Superior temporal gyrus (tissue), 1 donor: Measurements from ENCODE around the gene CKB.
A peak's percentile ranks its signal among the peaks of the same experiment; 100 is the strongest.
"Not testable (repeated sequence)": the region's sequence is repeated elsewhere in the genome, so short reads cannot be mapped to it uniquely, and the experiment has no call there.

Source experiments
- DNase-seq: peaks from one replicate; pipeline ENCODE4 v3.0.0-alpha.2; 2016; ENCODE audit errors: extremely low spot score

CKB gene

GRCh38 chr14:103512180-103512579, 10.4 kb downstream of the CKB start:
- not testable (repeated sequence) for DNase-seq

GRCh38 chr14:103510724-103511693, 11.6 kb downstream of the CKB start:
- no peak for DNase-seq

GRCh38 chr14:103509864-103510723, 12.5 kb downstream of the CKB start:
- DNase-seq: no peak

- no peak for DNase-seq
Observed at GRCh38 chr14:103508521-103509329, 13.9 kb downstream of the CKB start.

GRCh38 chr14:103507751-103508150, 14.9 kb downstream of the CKB start:
- no peak for DNase-seq

- no peak for DNase-seq
Observed at GRCh38 chr14:103504991-103505565, 17.6 kb downstream of the CKB start.

- no peak for DNase-seq
Observed at GRCh38 chr14:103503296-103503695, 19.3 kb downstream of the CKB start.

GRCh38 chr14:103502877-103503276, 19.8 kb downstream of the CKB start:
- no peak for DNase-seq

GRCh38 chr14:103501921-103502669, 20.5 kb downstream of the CKB start:
- DNase-seq: peak; percentile 50

GRCh38 chr14:103501041-103501870, 21.4 kb downstream of the CKB start:
- DNase-seq: peak; percentile 8

- DNase-seq: peak; percentile 97
Observed at GRCh38 chr14:103500148-103500990, 22.3 kb downstream of the CKB start.

- peak; percentile 8 for DNase-seq
Observed at GRCh38 chr14:103499709-103500108, 22.9 kb downstream of the CKB start.

GRCh38 chr14:103496776-103497175, 25.9 kb downstream of the CKB start:
- DNase-seq: no peak

GRCh38 chr14:103495854-103496253, 26.8 kb downstream of the CKB start:
- DNase-seq: no peak

- DNase-seq: no peak
Observed at GRCh38 chr14:103492156-103492925, 30.3 kb downstream of the CKB start.

- DNase-seq: no peak
Observed at GRCh38 chr14:103491691-103492090, 30.9 kb downstream of the CKB start.

- DNase-seq: no peak
Observed at GRCh38 chr14:103489621-103490020, 33.0 kb downstream of the CKB start.

- no peak for DNase-seq
Observed at GRCh38 chr14:103488960-103489359, 33.7 kb downstream of the CKB start.
